HepG2 (cell line): ENCODE data around the gene MAMSTR. TPM values are rescaled to one million over a fixed set of nuclear protein-coding genes. Genes with fewer than 3 reads are reported as not detected.
A peak's percentile ranks its signal among the peaks of the same experiment; 100 is the strongest.

Source experiments
- ATAC-seq: fragments of 200-7000 bp; cut with Tn5 transposase; 3 replicates; pipeline ENCODE4 v1.9.1; 2020; ENCODE audit warnings: mild to moderate bottlenecking, moderate library complexity
- BruUV-seq: library from RNA; stranded (reverse); fragments of 400-500 nt; replicated peaks from 2 replicates; lab custom pipeline; 2021; lab: Mats Ljungman, UMichigan
- CTCF ChIA-PET: fragments of 300-600 bp; formaldehyde crosslinking; extraction: SDS; loops from one replicate; lab custom pipeline; 2021; ENCODE audit warnings: low total read pairs, inconsistent platforms, low intra/inter-chr PET ratio; lab: Yijun Ruan, JAX
- POLR2A ChIA-PET: fragments of 350-600 bp; sonication (Branson Sonifier 250); formaldehyde crosslinking; loops from one replicate; lab custom pipeline; 2020; ENCODE audit warnings: antibody characterized with exemption, inconsistent platforms; lab: Yijun Ruan, JAX
- DNase-seq: peaks from one replicate; pipeline ENCODE4 v3.0.0-alpha.2; 2015; ENCODE audit warnings: low spot score
- FAIRE-seq: peaks from 3 replicates; lab custom pipeline; 2011; peaks lifted over from hg19 to GRCh38; lab: Jason Lieb, UNC
- H2AFZ ChIP-seq: one replicate; pipeline ENCODE4 v1.6.1; 2011; ENCODE audit warnings: low read length, inconsistent platforms
- H3K27ac ChIP-seq: fragments of 300-600 bp; 3 replicates; pipeline ENCODE4 v1.8.0; 2011; ENCODE audit warnings: mixed run types, mild to moderate bottlenecking, mixed read lengths, low read length, inconsistent platforms; ENCODE audit not compliant: insufficient read depth; ENCODE audit errors: extremely low read length
- H3K27me3 ChIP-seq, 2 experiments: fragments of 200-600 bp in 1 of 2; 2 replicates in 1 of 2; 3 replicates in 1 of 2; pipeline versions ENCODE4 v1.6.0 to v1.8.0; 2011; ENCODE audit warnings: low read length in 2 of 2, mild to moderate bottlenecking in 2 of 2, moderate library complexity in 2 of 2, inconsistent platforms in 1 of 2; ENCODE audit not compliant: insufficient read depth in 2 of 2, control insufficient read depth in 1 of 2
- H3K36me3 ChIP-seq, 2 experiments: fragments of 200-600 bp in 1 of 2; replicated peaks in 1 of 2; 2 replicates in 1 of 2; 3 replicates in 1 of 2; pipeline versions ENCODE4 v1.5.1 to v1.8.0; 2011; ENCODE audit warnings: low read length in 2 of 2, inconsistent platforms in 1 of 2; ENCODE audit not compliant: insufficient read depth in 2 of 2, control insufficient read depth in 1 of 2
- H3K4me1 ChIP-seq: 2 replicates; pipeline ENCODE4 v1.5.1; 2012; ENCODE audit warnings: low read length, inconsistent platforms; ENCODE audit not compliant: insufficient read depth
- H3K4me2 ChIP-seq: 2 replicates; pipeline ENCODE4 v1.6.0; 2011; ENCODE audit warnings: low read depth, low read length, inconsistent platforms
- H3K4me3 ChIP-seq, 3 experiments: fragments of 200-600 bp in 1 of 3; sonication (generic), shearing (Covaris generic) in 1 of 3; replicated peaks in 1 of 3; 2 replicates each; pipeline ENCODE4 v1.5.1; 2011 to 2016; ENCODE audit warnings: low read length in 3 of 3, inconsistent platforms in 2 of 3, low read depth in 2 of 3, mild to moderate bottlenecking in 2 of 3, control low read depth in 1 of 3, mixed read lengths in 1 of 3; ENCODE audit not compliant: insufficient read depth in 1 of 3
- H3K79me2 ChIP-seq: one replicate; pipeline ENCODE4 v1.6.1; 2011; ENCODE audit warnings: low read length, inconsistent platforms; ENCODE audit not compliant: insufficient read depth
- H3K9ac ChIP-seq: 2 replicates; pipeline ENCODE4 v1.6.0; 2011; ENCODE audit warnings: mild to moderate bottlenecking, low read depth, low read length, inconsistent platforms; ENCODE audit not compliant: insufficient read depth
- H3K9me3 ChIP-seq: 2 replicates; pipeline ENCODE4 v1.5.1; 2012; ENCODE audit warnings: mild to moderate bottlenecking, low read length
- H4K20me1 ChIP-seq: 2 replicates; pipeline ENCODE4 v1.6.0; 2011; ENCODE audit warnings: inconsistent platforms, mild to moderate bottlenecking, low read length, moderate library complexity; ENCODE audit not compliant: insufficient read depth
- CHCHD3 ChIP-seq: sonication (generic); formaldehyde crosslinking; IDR thresholded peaks from 2 replicates; pipeline ENCODE4 v1.8.0; 2022; ENCODE audit warnings: mild to moderate bottlenecking, missing genetic modification reagents, moderate library complexity
- MIER2 ChIP-seq: IDR thresholded peaks from 2 replicates; pipeline ENCODE4 v1.6.1; 2016; ENCODE audit warnings: missing biosample characterization, missing genetic modification reagents
- TCF7 ChIP-seq: sonication (generic); IDR thresholded peaks from 2 replicates; pipeline ENCODE4 v1.6.1; 2016; ENCODE audit warnings: antibody characterized with exemption, low read depth
- ZNF646 ChIP-seq: sonication (generic); formaldehyde crosslinking; IDR thresholded peaks from 2 replicates; pipeline ENCODE4 v1.9.0; 2021; ENCODE audit warnings: mild to moderate bottlenecking, missing genetic modification reagents
- WGBS: methylation state at CpG from one replicate; pipeline ENCODE4 v1.1.6; 2017; ENCODE audit warnings: low lambda C conversion rate; 5-methylcytosine and 5-hydroxymethylcytosine counted together
- in situ Hi-C: cut with HindIII; loops from 2 replicates; pipeline ENCODE4 v1.10.0; 2017; ENCODE audit warnings: low pct_unique_long_range_greater_than_20kb; ENCODE audit not compliant: extremely low pct_ligation_motif_present
- intact Hi-C: fragments of 100-400 bp; cut with micrococcal nuclease; formaldehyde crosslinking; loops from one replicate; pipeline ENCODE4 v1.10.0; 2022; ENCODE audit not compliant: unreplicated experiment
- polyA plus RNA-seq, 8 experiments: library from polyadenylated mRNA; depleted of rRNA in 3 of 8; stranded (reverse) in 7 of 8; unstranded in 1 of 8; fragments of >200 nt; fragmentation: Illumina TruSeq in 4 of 8; extraction: Trizol in 4 of 8; gene quantifications; 2 replicates each; pipeline versions ENCODE4 v1.2.1 to v1.2.3, GENCODE V29; 2011 to 2016; ENCODE audit warnings: low read depth in 4 of 8, missing spikeins in 1 of 8, mixed read lengths in 1 of 8; ENCODE audit not compliant: insufficient read depth in 1 of 8
- total RNA-seq, 5 experiments: library from RNA; depleted of rRNA; stranded (reverse); fragments of >200 nt; fragmentation: Illumina TruSeq; extraction: Trizol; gene quantifications; 2 replicates each; pipeline ENCODE4 v1.2.3, GENCODE V29; 2016; ENCODE audit warnings: low read depth in 1 of 5

Gene MAMSTR
- total and polyA plus RNA-seq, 2 of the 13 experiments (the other 11 are each of a cell fraction or from before 2014, with no cell fraction given): 2.2 to 2.4 TPM

GRCh38 chr19:48739404-48740163 is 20.1 kb upstream of the MAMSTR start:
- no peak overlapping the region for H3K9ac ChIP-seq
- H3K36me3 ChIP-seq: no peaks in the 10 kb centered on the region
- no peaks in the 10 kb centered on the region for H3K79me2 ChIP-seq
- H3K9me3 ChIP-seq: no peaks in the 10 kb centered on the region
- DNase-seq (no peak), ATAC-seq (no peak), FAIRE-seq (no peak)
- 0 out of 2 replicates have a peak overlapping the region, but pooled peaks have one; percentile 18 for H3K4me2 ChIP-seq
- H3K4me3 ChIP-seq: no peak overlapping the region
- no peak overlapping the region for H3K27ac ChIP-seq
- ChIA-PET POLR2A (interaction anchor here (1.0 to 1.4 kb wide), 3 partner anchors 44 to 49 kb away, joined by 3 to 6 read pairs (median 3); partner anchors contain the start of gene FUT2), CTCF (interaction anchor here (1.3 to 1.7 kb wide), 5 partner anchors 26 to 93 kb away, joined by 6 to 18 read pairs (median 10); partner anchors contain the start of gene CA11)
- no TSS peak for BruUV-seq
- H3K27me3 ChIP-seq: peaks cover 0 to 1% of the 10 kb centered on the region in 2 experiments; a peak in 1 of 5 replicates
- peaks cover 44% of the 10 kb centered on the region for H3K4me1 ChIP-seq
- intact Hi-C loops (no loop called here), in situ Hi-C loops (no loop called here)
- H4K20me1 ChIP-seq: no peaks in the 10 kb centered on the region
- TF ChIP-seq MIER2: no peak
- TF ChIP-seq CHCHD3 (CRISPR knock-in tag): 0 out of 2 replicates have a peak, but pooled peaks have one; percentile 0
- WGBS: 88% methylated on average over 39 of the region's 51 CpGs
- no peak overlapping the region for H2AFZ ChIP-seq

DNA sequence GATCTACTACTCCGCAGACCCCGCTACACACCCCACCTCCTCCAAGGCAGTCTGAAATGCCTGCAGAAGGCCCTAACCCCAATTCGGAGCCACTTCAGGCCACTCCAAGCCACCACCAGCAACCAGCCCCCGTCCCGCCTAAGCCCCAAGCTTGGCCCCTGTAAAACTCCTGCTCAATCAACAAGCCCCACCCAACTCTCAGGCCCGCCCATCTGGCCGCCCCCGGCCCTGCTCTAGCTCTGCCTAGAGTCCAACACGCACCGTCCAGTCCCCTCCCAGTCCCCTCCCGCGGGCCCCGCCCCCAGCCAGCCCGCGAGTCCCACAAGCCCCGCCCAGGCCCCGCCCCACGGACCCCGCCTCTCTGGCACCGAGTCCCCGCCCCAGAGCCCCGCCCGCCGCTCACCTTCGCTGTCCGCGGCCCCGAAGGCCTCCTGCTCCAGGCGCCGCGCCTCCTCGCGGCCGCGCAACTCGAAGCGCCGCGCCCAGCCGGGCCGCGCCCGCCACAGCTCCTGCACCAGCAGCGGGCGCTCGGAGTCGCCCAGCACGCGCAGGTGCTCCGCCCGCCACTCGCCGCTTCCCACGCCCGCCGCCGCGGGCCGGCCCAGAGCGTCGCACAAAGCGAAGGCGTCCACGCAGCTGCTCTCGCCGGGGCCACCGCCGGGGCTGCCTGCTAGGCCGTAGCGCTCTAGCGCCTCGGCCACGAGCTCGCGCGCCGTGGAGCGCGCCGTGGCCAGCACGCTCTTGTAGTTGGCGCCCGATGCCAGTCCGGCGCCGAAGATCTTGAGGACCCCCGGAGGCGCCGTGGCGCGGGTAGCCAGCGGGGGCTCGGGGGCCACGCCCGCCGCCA is 19.3 kb upstream of the MAMSTR start:
- FAIRE-seq (peak; percentile 39), DNase-seq (peak; percentile 92), ATAC-seq (peak; percentile 96)
- Histone ChIP-seq H3K79me2 (no peaks in the 10 kb centered on the region), H3K27ac (peak overlapping the region; percentile 94), H3K9ac (peak overlapping the region; percentile 81), H3K27me3 (peaks cover 0 to 1% of the 10 kb centered on the region in 2 experiments; a peak in 1 of 5 replicates), H3K4me2 (peak overlapping the region; percentile 98), H3K36me3 (no peaks in the 10 kb centered on the region), H2AFZ (peak overlapping the region; percentile 44), H4K20me1 (no peaks in the 10 kb centered on the region), H3K4me1 (peaks cover 38% of the 10 kb centered on the region), H3K9me3 (no peaks in the 10 kb centered on the region), H3K4me3 (peak overlapping the region; percentile 53 to 89 (median 81))
- CTCF ChIA-PET: interaction anchor here (1.3 to 1.7 kb wide), 5 partner anchors 25 to 92 kb away, joined by 6 to 18 read pairs (median 10); partner anchors contain the start of gene CA11
- in situ Hi-C loops (no loop called here), intact Hi-C loops (loop anchor here (1.0 kb wide), 2 partner anchors 24 to 63 kb away; no protein-coding TSS in a partner anchor)
- 0% methylated on average over 7 of the region's 96 CpGs for WGBS
- POLR2A ChIA-PET: interaction anchor here (0.5 to 2.1 kb wide), 17 partner anchors 10 to 237 kb away, joined by 3 to 40 read pairs (median 4); partner anchors contain the start of genes CA11, FUT2, MAMSTR and PPP1R15A
- no TSS peak for BruUV-seq
- TF ChIP-seq TCF7 (no peak), ZNF646 (CRISPR knock-in tag) (no peak)
